Activated effector memory CD4-positive, alpha-beta T cell treated with anti-CD3 and anti-CD28 coated beads, Interleukin-2, amount 50 U/mL, for 16 hours (primary cell): ENCODE data around the gene TULP3.

ENCODE experiments used
- DNase-seq: peaks from one replicate; pipeline ENCODE4 v3.0.0-alpha.2; 2020

The TULP3 gene

DNA sequence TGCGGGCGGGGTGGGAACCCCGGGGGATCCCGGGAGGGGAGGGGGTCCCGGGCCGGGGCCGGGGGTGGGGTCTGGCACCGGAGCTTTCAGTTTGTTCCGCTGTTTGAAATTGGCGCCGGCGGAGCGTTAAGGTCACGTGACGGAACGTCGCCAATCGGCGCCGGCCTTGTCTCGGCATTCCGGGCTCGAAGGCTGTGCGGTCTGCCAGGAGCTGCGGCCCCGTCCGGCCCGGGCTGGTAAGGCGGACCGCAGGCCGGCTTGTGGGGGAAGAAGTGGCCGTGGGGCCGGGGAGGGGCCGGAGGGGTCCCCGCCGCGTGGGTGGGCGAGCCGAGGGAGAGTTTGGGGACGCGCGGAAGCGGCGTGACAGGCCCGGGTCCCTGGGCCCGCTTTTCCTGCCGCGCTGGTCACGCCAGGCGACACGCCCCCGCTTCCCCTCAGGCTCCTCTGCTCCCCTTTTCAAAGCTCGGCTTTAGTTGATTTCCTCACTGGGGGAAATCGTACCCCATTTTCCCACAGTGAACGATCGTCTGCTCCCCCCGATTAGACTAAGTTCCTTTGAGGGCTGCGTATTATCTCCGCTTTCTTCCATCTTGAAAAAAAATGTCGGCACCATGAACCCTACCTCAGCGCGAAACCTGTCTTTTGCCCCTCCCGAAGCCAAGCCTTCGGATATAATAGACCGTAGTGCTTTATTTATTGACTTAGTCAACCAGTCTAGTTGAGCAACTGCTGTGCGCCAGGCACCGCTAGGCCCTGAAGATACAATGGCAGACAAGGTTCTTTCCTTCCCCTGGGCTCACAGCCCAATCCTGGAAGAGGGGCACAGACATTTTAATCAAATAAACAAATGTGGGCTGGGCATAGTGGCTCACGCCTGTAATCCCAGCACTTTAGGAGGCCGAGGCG lies 13.4 kb upstream of the TULP3 start, which contains the start of the genes FOXM1 and RHNO1:
Gene FOXM1, minus strand, starts transcription at position 128 of the 906 bp plus-strand sequence. CDS start 2,696 bp downstream, outside the sequence.
Gene RHNO1, plus strand, starts transcription at position 177 of the 906 bp plus-strand sequence. CDS start 8,144 bp downstream, outside the sequence.
- peak; percentile 97 for DNase-seq

DNA sequence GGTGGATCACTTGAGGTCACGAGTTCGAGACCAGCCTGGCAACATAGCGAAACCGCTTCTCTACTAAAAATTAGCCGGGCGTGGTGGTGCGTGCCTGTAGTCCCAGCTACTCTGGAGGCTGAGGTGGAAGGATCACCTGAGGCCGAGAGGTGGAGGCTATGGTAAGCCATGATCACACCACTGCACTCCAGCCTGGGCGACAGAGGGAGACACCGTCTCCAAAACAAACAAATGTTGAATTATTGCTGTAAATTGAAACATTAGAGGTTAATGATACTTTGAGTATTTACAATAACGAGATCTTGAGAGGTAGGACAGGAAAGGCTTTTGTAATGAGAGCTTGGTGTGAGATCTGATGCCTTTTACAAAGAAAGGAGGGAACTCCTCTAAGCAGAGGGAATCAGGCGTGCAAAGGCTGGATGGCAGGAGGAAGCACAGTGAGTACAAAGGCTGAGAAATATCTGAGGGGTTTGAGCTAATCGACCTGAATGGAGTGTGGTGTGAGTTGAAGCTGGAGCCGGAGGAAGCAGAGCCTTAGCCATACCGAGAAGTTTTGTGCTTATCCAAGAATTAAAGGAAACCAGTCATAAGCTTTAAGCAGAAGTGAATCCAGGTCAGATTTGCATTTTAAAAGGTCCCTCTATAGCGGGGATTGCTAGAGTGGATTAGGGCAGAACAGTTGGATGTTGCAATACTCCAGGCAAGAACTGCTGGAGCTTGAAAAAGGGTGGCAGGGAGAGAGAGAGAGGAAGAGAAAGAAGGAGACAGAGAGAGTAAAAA lies 12.5 kb upstream of the TULP3 start:
- peak; percentile 50 for DNase-seq

DNA sequence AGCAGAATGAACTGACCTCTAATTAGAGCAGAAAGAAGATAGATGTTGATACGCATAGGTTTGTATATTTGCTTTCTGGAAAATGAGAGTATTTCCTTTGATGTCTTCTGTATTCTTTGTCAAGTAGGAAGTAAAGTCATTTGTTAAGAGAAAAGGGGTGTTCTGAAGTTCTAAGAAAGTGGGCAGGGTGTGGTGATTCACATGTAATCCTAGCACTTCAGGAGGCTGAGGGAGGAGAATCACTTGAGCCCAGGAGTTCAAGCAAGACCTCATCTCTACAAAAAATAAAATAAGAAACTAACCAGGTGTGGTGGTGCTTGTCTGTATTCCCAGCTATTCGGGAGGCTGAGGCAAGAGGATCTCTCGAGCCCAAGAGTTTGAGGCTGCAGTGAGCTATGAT lies 10.8 kb upstream of the TULP3 start:
- DNase-seq: no peak

DNA sequence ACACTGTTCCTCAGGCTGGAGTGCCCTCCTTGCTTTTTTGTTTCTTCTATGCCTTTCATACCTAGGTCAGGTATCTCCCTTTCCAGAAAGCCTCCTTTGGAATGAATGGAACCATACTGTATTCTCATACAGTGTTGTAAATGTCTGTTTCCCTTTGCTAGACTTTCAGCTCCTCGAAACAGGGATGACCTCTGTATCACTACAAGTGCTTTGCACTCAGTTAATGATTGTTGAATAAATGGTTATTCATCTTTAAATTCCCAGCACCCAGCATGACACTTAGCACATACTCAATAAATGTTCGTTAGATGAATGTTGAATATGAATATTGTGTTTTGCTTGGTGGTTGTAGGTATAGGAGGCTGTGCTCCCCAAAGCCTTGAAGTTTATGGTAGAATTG lies 5.9 kb upstream of the TULP3 start:
- no peak for DNase-seq

DNA sequence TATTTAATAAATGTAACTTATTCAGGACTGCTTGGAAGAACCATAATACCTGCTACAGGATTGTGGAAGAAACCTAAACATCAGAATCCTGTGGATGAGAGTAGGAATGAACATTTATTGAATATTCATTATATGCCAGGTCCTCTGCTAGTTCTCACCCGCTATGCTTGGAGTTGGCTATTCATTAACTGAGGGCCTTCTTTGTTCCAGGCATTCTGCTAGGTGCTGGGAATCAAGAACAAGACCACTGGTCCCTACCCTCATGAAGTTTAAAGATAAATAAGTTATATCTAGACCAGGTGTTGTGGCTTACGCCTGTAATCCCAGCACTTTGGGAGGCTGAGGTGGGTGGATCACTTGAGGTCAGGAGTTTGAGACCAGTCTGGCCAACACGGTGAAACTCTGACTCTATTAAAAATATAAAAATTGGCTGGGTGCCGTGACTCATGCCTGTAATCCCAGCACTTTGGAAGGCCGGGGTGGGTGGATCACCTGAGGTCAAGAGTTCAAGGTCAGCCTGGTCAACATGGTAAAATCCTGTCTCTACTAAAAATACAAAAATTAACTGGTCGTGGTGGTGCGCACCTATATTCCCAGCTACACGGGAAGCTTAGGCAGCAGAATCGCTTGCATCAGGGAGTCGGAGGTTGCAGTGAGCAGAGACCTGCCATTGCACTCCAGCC lies 3.8 kb upstream of the TULP3 start:
- peak; percentile 27 for DNase-seq

DNA sequence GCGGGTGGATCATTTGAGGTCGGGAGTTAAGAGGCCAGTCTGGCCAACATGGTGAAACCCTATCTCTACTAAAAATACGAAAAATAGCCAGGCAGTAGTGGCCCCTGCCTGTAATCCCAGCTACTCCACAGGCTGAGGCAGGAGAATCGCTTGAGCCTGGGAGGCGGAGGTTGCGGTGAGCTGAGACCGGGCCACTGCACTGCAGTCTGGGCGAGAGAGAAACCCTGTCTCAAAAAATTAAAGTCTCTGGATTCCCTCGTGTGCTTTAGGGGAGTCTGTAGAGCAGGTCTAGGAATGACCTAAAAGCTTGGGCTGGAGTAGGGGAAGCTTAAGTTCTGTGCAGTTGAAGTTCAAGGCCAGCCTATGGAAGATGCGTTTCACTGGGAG lies 697 bp upstream of the TULP3 start:
- no peak for DNase-seq

DNA sequence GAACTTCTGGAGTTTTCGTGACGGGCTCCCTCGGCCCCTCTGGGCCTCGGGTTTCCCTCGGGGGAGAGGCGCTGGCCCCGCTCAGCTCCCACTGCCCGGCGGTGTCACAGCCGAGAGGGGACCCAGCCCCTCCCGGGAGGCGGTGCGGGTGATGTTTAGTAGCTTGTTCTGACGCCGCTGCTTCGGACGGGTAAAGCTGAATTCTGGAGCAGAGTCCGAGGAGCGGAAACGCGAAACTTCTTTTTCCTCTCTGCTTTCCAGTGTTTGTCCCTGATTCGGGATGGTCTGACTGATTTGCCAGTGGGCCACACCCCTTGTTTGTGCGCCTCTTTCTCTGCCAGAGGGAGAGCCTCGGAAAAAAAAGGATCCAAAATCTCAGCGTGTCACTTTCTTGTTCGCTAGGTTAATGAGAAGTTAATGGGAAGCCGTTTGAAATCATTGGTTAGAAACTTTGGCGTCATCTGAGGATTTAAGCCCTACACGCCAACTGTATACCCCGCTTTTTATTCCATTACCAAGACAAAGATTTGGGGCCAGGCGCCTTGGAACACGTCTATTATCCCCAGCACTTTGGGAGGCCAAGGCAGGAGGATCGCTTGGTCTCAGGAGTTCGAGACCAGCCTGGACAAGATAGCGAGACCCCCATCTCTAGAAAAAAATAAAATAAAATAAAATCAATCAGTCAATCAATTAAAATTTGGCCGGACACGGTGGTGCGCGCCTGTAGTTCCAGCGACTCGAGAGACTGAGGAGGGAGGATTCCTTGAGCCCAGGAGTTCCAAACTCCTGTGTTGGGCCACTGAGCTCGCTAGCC lies 756 bp downstream of the TULP3 start:
- DNase-seq: peak; percentile 80

DNA sequence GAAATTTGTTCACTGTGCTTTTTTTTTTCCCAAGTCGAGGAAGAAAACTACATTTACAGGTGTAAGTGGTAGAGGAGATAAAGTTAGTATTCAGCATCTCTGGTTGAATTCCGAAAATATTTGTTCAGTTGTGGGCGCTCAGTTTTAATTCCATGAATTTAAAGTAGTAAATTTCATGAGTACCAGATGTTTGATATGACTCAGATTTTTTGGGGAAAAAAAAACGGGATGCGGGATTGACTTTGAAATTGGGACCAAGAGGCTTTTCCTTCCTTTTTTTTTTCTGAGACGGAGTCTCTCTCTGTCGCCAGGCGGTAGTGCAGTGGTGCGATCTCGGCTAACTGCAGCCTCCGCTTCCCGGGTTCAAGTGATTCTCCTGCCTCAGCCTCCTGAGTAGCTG lies 1.6 kb downstream of the TULP3 start:
- no peak for DNase-seq

DNA sequence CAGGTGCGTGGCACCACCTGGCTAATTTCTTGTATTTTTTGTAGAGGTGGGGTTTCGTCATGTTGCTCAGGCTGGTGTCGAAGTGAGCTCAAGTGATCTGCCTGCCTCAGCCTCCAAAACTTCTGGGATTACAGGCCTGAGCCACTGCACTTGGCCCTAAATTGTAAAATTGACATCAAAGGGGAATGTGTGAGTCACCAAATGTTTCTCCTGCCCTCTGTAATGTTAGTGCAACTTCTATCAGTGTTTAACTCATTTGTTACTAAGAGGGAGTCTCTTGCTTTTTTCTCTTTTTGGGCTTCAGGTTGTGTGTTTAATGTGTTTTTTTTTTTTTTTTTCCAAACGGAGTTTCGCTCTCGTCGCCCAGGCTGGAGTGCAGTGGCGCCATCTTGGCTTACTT lies 2.3 kb downstream of the TULP3 start:
- no peak for DNase-seq

DNA sequence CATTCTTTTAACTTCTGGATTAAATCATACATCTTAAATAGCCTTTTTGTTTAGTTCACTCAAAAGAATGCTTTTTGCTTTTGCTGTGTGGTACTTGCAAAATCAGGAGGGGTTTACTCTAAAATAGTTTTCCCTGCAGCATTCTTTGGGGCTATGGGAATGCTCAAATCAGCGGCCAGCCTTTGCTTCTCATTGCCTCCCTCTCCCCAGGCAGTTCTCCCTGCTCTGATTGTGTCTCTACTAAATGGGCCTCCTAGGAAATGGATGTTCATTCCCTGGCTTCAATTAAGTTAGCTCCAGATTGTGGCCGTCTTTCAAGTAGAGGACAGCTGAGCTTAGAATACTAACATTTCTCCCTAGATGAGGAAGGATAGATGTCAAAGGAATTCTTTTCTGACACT lies 4.4 kb downstream of the TULP3 start:
- DNase-seq: no peak

DNA sequence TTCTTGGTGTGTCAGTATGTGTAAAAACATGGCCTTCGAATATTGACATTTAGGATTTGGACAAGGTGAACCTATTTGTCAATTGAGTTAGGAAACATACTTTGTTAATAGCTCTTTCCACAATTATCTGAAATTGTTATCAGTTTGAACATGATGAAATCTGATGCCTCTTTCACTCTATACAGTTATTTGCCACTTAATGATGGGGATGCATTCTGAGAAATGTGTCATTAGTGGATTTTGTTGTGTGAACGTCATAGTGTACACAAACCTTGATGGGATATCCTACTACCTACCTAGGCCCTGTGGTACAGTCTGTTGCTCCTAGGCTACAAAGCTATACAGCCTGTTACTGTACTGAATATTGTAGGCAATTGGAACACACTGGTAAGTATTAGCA lies 4.8 kb downstream of the TULP3 start:
- DNase-seq: no peak

DNA sequence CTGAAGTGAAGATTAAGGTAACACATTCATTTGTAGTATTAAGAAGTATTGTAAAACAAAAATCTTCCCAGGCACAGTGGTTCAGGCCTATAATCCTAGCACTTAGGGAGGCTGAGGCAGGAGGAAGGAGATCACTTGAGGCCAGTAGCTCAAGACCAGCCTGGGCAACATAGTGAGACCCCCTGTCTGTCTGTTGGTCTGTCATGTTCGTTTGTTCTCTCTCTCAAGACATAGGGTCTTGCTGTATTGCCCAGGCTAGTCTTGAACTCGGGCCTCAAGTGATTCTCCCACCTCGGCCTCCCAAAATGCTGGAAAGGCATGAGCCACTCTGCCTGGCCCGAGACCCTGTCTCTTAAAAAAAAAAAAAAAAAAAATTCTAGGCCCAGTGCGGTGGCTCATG lies 6.7 kb downstream of the TULP3 start:
- DNase-seq: no peak

DNA sequence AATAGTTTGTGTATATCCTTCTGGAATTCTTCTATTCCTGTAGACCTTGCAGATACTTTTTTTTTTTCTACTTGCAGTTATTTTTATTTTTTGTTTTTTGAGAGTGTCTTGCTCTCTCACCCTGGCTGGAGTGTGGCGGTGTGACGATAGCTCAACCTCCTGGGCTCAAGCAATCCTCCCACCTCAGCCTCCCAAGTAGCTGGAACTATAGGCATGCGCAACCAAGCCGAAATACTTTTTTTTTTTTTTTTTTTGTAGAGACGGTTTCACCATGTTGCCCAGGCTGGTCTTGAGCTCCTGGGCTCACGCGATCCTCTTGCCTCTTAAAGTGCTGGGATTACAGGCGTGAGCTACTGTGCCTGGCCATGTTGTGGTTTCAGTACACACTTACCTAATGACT lies 10.0 kb downstream of the TULP3 start:
- DNase-seq: no peak

DNA sequence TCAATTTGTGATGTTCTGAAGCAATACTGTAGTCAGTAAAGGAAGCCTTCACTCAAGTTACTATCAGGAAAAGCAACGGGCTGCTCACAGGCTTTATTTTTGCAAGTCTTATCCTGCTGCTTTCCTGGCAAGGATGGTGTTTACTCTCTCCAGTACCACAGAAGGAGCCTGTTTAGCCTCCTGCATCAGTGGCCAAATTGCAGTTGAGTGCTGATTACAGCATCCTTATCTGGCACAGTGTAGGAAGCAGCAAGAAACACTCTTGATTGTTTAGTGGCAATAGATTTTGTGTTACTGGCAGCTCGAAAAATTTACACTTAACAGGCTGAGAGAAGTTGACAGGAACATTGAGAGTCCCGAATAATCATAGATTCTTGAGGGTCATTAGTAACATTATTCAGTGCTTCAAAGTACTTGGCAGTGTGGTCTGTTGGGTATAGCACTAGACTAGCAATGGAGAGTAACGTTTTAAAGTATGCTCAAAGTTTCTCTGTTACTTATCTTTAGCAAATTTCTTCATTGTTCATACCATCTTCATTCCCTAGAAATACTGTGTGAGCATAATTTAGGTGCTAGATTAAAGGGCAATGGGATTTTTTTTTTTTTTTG lies 11.7 kb downstream of the TULP3 start:
- DNase-seq: no peak

DNA sequence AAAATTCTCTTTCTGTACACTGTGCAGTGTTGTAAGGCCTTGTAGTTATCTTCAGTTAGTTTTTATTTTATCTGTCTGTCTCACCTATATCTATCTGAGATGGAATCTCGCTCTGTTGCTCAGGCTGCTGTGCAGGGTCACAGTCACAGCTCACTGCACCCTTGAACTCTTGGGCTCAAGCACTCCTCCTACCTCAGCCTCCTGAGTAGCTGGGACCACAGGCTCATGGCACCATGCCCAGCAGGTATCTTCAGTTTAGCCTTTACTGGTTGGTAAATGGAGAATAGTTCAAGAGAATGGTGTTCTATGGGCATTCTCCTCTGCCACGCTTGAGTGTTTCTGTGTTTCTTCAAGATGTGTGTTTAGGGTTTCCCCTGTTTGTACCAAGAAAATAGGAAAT lies 13.6 kb downstream of the TULP3 start:
- DNase-seq: no peak

DNA sequence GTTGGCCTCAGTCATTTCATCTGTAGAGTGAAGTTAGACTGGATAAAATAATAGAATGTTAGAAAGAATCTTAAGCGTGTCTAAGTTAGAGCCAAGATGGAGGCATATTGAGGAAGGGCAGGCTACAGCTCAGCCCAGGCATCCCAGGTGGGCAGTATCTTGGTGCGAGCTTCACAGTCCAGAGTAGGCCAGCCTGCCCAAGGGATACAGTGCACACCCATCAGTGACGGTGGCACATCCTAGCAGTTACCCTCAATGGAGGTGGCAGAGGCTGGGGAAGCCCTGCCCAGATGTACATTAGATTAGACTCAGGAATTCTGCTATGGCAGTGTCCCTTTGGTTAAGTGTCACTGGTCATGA lies 21.5 kb downstream of the TULP3 start:
- DNase-seq: no peak

DNA sequence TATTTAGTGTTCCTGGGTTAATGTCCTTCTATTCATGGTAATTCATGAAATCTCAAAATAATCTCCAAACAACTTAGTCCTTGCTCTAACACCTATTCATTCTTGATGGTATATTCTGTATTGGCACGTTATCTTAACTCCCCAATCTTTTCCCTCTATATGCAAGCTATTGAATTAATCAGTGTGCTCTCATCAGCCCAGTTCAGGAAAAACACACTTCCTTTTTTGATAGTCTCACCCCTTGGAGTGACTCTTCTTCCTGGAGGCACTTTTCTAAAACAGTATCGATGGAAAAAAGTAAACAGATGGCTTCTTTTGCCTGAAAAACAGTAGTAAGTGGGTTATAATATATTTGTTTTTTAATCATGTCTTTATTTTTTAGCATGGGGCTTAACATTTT lies 28.6 kb downstream of the TULP3 start:
- DNase-seq: no peak

DNA sequence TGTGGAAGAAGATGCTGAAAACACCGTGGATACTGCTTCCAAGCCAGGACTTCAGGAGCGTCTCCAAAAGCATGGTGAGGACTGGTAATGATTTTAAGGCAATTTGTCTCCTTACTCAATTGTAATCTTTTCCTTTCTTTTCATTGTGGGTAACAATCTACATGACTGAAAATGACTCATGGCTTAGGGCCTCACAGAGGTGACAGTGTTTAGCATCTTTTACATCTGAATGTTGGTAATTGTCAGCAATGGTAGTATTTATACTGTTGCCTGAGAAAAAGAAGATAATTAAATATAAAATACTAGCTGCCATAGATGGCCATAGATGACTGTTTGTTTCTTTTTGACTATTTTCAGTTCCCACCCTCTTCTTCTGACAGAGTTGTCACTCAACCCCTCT lies 31.6 kb downstream of the TULP3 start:
- no peak for DNase-seq

DNA sequence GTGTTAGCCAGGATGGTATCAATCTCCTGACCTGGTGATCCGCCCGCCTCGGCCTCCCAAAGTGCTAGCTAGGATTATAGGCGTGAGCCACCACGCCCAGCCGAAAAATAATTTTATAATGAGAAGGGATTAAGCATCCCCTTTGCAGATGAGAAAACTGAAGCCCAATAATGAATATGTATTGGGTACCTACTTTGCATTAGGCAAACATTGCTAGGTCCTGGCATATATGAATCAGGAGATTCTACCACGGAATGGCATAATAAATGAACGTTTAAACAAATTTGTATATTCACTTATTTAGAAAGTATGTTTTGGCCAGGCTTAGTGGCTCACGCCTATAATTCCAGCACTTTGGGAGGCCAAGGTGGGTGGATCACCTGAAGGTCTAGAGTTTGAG lies 32.4 kb downstream of the TULP3 start:
- no peak for DNase-seq

DNA sequence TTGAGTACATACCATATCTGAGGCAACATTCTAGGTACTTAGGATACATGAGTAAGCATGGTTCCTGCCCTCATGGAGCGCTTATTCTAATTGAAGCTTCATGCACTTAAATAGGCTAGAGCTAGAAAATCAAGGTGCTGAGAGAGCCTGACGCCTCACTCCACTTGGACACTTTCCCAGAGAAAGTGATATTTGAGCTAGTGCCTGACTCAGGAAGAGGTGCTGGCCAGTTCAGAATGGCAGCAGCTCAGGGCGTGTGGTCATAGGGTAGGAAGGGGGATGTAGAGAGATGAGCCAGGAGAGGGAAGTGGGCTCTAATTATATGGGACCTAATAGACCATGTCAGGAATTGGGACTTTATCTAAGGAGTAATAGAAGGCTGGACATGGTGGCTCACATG lies 33.3 kb downstream of the TULP3 start:
- no peak for DNase-seq

DNA sequence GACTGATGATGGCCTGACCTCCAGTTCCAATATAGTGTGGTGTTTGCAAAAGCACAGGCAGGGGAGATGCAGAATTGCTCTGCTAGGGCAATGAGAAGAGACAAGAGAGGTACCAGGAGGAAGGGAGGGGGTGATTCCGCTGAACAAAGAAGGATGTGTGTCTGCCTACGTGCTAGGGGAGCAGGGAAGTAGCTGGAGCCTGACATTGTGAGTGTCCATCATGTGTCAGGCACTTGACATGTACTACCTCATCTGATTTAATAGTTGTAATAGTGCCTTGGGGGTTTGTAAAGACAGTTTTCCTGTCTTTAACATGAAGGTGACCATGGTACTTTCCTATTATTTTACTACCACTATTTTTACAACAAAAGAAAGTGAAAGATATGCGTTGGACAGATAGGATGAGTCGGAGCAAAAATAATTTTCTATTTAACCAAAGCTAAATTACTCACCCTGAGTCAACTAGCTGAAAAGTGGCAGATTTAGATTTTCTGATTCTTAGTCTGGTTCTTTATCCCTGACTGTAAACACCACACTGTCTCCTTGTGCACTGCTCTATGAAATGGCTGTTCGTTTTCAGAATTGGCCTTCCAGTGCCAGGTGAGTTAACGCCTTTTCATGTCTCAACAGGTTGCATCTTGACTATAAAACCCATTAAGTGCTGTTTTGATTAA lies 34.8 kb downstream of the TULP3 start:
- no peak for DNase-seq

DNA sequence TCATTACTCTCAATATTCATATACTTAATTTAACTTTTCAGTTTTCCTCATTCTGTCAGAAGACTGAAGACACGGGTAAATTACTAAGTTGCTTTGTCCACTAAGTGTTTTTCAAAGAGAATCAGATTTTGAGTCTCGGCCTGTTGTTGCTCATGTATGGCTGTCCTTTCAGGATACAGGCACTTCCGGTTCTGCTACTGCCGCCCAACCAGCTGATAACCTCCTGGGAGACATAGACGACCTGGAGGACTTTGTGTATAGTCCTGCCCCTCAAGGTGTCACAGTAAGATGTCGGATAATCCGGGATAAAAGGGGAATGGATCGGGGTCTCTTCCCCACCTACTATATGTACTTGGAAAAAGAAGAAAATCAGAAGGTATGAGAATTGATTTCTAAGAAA lies 40.2 kb downstream of the TULP3 start:
- DNase-seq: no peak
